Endodermal cell (in vitro differentiated cells): ENCODE data around the gene LRRC19. TPM values are rescaled to one million over a fixed set of nuclear protein-coding genes. Genes with fewer than 3 reads are reported as not detected.
A peak's percentile ranks its signal among the peaks of the same experiment; 100 is the strongest.

ENCODE experiments used
- DNase-seq: peaks from one replicate; pipeline ENCODE4 v3.0.0-alpha.2; 2017
- H3K27ac ChIP-seq: 2 replicates; pipeline ENCODE4 v1.5.1; 2013; ENCODE audit warnings: mild to moderate bottlenecking, low read depth, low read length, moderate library complexity
- H3K27me3 ChIP-seq: 2 replicates; pipeline ENCODE4 v1.6.1; 2013; ENCODE audit warnings: mild to moderate bottlenecking, low read length, moderate library complexity; ENCODE audit not compliant: insufficient read depth, control insufficient read depth, poor library complexity, severe bottlenecking
- H3K36me3 ChIP-seq: 2 replicates; pipeline ENCODE4 v1.7.0; 2013; ENCODE audit warnings: mild to moderate bottlenecking, low read length, moderate library complexity; ENCODE audit not compliant: control insufficient read depth, insufficient read depth
- H3K4me1 ChIP-seq: one replicate; pipeline ENCODE4 v1.7.0; 2013; ENCODE audit warnings: low read length; ENCODE audit not compliant: control insufficient read depth, insufficient read depth
- H3K4me3 ChIP-seq: 2 replicates; pipeline ENCODE4 v1.5.1; 2013; ENCODE audit warnings: mild to moderate bottlenecking, low read length, moderate library complexity
- H3K9ac ChIP-seq: 2 replicates; pipeline ENCODE4 v1.6.1; 2013; ENCODE audit warnings: mild to moderate bottlenecking, low read length, moderate library complexity; ENCODE audit not compliant: poor library complexity, severe bottlenecking; ENCODE audit errors: extremely low read depth
- H3K9me3 ChIP-seq: 2 replicates; pipeline ENCODE4 v1.6.1; 2013; ENCODE audit warnings: mild to moderate bottlenecking, low read length, moderate library complexity; ENCODE audit not compliant: control insufficient read depth
- H3K27ac Mint-ChIP-seq: 2 replicates; pipeline ENCODE4 v1.8.0; 2020; ENCODE audit warnings: mixed read lengths
- H3K27me3 Mint-ChIP-seq: 2 replicates; pipeline ENCODE4 v1.8.0; 2021; ENCODE audit warnings: mild to moderate bottlenecking, mixed read lengths; ENCODE audit not compliant: insufficient read depth
- H3K36me3 Mint-ChIP-seq: 2 replicates; pipeline ENCODE4 v1.8.0; 2020; ENCODE audit warnings: low read depth, mixed read lengths
- H3K4me1 Mint-ChIP-seq: 2 replicates; pipeline ENCODE4 v1.8.0; 2020; ENCODE audit warnings: mixed read lengths
- H3K4me3 Mint-ChIP-seq: 2 replicates; pipeline ENCODE4 v1.8.0; 2020; ENCODE audit warnings: mild to moderate bottlenecking, moderate library complexity, mixed read lengths
- H3K9me3 Mint-ChIP-seq: 2 replicates; pipeline ENCODE4 v1.8.0; 2020; ENCODE audit warnings: mild to moderate bottlenecking, mixed read lengths
- CTCF ChIP-seq: fragments of 200-600 bp; sonication (generic); conservative IDR thresholded peaks from 2 replicates; pipeline ENCODE4 v1.5.0; 2021; ENCODE audit warnings: antibody characterized with exemption, mild to moderate bottlenecking
- WGBS, 2 experiments: methylation state at CpG; one replicate each; pipeline versions ENCODE4 v1.1.5 to v1.1.7; 2013; ENCODE audit warnings: missing lambda C conversion rate in 2 of 2, mixed read lengths in 1 of 2; ENCODE audit not compliant: insufficient coverage in 1 of 2, insufficient read length in 1 of 2; 5-methylcytosine and 5-hydroxymethylcytosine counted together
- total RNA-seq, 2 donors: library from RNA; stranded (reverse); fragmentation: NEBNext Ultra II Directional in 1 of 2; extraction: Animal tissue kit (Norgen Biotek cat#: 25700) in 1 of 2; gene quantifications; 2 replicates in 1 of 2; 3 replicates in 1 of 2; pipeline ENCODE4 v1.2.1, GENCODE V29; 2021

LRRC19 gene
- total RNA-seq, 2 donors from 2014 or later: not detected

DNA sequence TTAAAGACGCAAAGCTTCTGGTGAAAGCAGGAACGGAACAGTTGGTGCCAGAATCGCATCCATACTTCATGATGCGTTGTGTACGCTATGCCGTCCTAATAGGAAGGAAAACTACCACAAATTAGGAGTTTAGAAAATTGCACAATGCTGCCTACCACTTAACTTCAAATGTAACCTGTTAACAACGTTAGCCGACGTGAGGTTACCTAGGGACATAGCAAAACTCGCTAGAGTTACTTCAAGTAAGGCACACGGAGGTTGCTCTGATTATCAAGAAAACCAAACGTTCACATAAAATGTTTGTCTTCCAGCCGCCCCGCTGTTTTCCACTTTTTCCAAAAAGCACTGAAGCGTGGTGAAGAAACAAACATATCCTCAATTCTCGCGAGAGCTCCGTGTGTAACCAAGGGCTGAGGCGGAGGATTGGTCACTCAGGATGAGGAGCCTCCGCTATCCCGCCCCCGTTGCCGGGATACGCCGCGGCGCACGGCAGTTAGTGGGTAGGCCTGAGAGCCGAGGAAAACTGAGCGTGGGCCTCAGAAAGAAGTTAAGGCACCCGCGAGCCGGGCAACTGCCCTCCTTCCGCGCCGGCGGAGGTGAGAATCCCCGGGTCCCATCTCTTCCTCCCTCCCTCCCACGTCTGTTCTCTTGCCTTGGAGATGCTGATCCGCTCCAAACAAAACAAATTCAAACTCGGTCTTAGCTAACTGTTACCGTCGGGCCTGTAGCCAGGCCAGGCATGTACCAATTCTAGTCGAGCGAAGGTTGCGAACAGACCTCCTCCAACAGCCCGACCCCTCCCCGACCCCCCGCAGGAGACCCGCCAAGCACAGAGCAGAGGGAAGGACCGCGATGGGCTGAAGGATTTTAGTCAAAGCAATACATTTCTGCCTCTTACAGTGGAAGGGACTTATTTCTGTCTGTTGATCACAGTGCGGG, 49.3 kb downstream of the LRRC19 start, which contains the start of gene IFT74:
TSS of gene IFT74 (plus strand) at position 492 of the 939 bp plus-strand sequence. CDS start 5,556 bp downstream, outside the sequence.
- H3K9me3 Mint-ChIP-seq: no peaks in the 10 kb centered on the region
- Histone ChIP-seq H3K27me3 (no peaks in the 10 kb centered on the region), H3K9me3 (no peaks in the 10 kb centered on the region), H3K4me3 (peak within 1 kb of the TSS; percentile 94), H3K4me1 (no peaks in the 10 kb centered on the region), H3K9ac (peak within 1 kb of the TSS; percentile 94), H3K27ac (peak within 1 kb of the TSS; percentile 96), H3K36me3 (no peaks in the 10 kb centered on the region)
- TF ChIP-seq CTCF: no peak
- peak within 1 kb of the TSS; percentile 82 for H3K4me3 Mint-ChIP-seq
- peak; percentile 97 for DNase-seq
- WGBS, 2 experiments: 6 to 21% methylated on average over 25 to 53 of the region's 53 CpGs
- no peaks in the 10 kb centered on the region for H3K27me3 Mint-ChIP-seq
- peaks cover 11% of the 10 kb centered on the region for H3K4me1 Mint-ChIP-seq
- H3K36me3 Mint-ChIP-seq: no peaks in the 10 kb centered on the region
- peak within 1 kb of the TSS; percentile 94 for H3K27ac Mint-ChIP-seq

GRCh38 chr9:26955222-26955903, 50.1 kb downstream of the LRRC19 start:
- 79 to 89% methylated on average over 3 of the region's 4 CpGs for WGBS, 2 experiments
- peak overlapping the region; percentile 94 for H3K9ac ChIP-seq
- peak overlapping the region; percentile 91 for H3K27ac Mint-ChIP-seq
- no peaks in the 10 kb centered on the region for H3K9me3 Mint-ChIP-seq
- peaks cover 11% of the 10 kb centered on the region for H3K4me1 Mint-ChIP-seq
- H3K4me1 ChIP-seq: no peaks in the 10 kb centered on the region
- H3K9me3 ChIP-seq: no peaks in the 10 kb centered on the region
- H3K27me3 ChIP-seq: no peaks in the 10 kb centered on the region
- no peaks in the 10 kb centered on the region for H3K27me3 Mint-ChIP-seq
- peak overlapping the region; percentile 94 for H3K4me3 ChIP-seq
- no peaks in the 10 kb centered on the region for H3K36me3 Mint-ChIP-seq
- H3K4me3 Mint-ChIP-seq: peak overlapping the region; percentile 82
- H3K36me3 ChIP-seq: no peaks in the 10 kb centered on the region
- no peak for TF ChIP-seq CTCF
- H3K27ac ChIP-seq: peak overlapping the region; percentile 96
- no peak for DNase-seq

GRCh38 chr9:26954050-26954508, 51.4 kb downstream of the LRRC19 start:
- Histone ChIP-seq H3K27me3 (no peaks in the 10 kb centered on the region), H3K9me3 (no peaks in the 10 kb centered on the region), H3K36me3 (no peaks in the 10 kb centered on the region), H3K9ac (no peak overlapping the region), H3K27ac (no peak overlapping the region), H3K4me1 (no peaks in the 10 kb centered on the region), H3K4me3 (no peak overlapping the region)
- H3K4me1 Mint-ChIP-seq: peaks cover 13% of the 10 kb centered on the region
- H3K36me3 Mint-ChIP-seq: no peaks in the 10 kb centered on the region
- H3K27me3 Mint-ChIP-seq: no peaks in the 10 kb centered on the region
- WGBS, 2 experiments: 90 to 95% methylated on average over 3 of the region's 3 CpGs
- no peak overlapping the region for H3K4me3 Mint-ChIP-seq
- no peak for DNase-seq
- no peak for TF ChIP-seq CTCF
- H3K9me3 Mint-ChIP-seq: no peaks in the 10 kb centered on the region
- no peak overlapping the region for H3K27ac Mint-ChIP-seq
